ENCODE results near the gene CPM. TPM values are rescaled to one million over a fixed set of nuclear protein-coding genes. Genes with fewer than 3 reads are reported as not detected.

CPM gene
- polyA plus RNA-seq, 3 donors: 8.4 to 32.4 (median 26.2) TPM

- Histone ChIP-seq H3K27ac (ENCODE audit: low read depth in 1 of 2, low read length in 2 of 2) (peak overlapping the region in 1 of 2 donors; percentile 34), H3K79me2 (ENCODE audit: insufficient read depth, low read length) (peaks cover 95% of the 10 kb centered on the region), H3K27me3 (ENCODE audit: control insufficient read depth in 2 of 2, insufficient read depth in 2 of 2, low read length in 2 of 2) (no peaks in the 10 kb centered on the region), H3K4me1 (ENCODE audit: control insufficient read depth in 1 of 2, insufficient read depth in 2 of 2, low read length in 2 of 2) (peaks cover 0 to 4% of the 10 kb centered on the region in 2 donors), H3K4me3 (replicated peaks in 1 of 3; ENCODE audit: low read depth in 2 of 3, low read length in 3 of 3) (no peak overlapping the region), H3K4me2 (replicated peaks; ENCODE audit: extremely low read depth, low read length, poor library complexity, severe bottlenecking) (no peak overlapping the region), H3K36me3 (replicated peaks in 1 of 2; ENCODE audit: control insufficient read depth in 1 of 2, insufficient read depth in 2 of 2, low read length in 2 of 2) (peaks cover 78 to 84% of the 10 kb centered on the region in 2 donors), H3K9ac (ENCODE audit: insufficient read depth, low read length, poor library complexity, severe bottlenecking) (no peak overlapping the region), H3K9me3 (replicated peaks in 1 of 2; ENCODE audit: control insufficient read depth in 1 of 2, insufficient read depth in 1 of 2, low read length in 2 of 2) (no peaks in the 10 kb centered on the region), H4K20me1 (ENCODE audit: insufficient read depth, low read length) (peaks cover 92% of the 10 kb centered on the region), H2AFZ (ENCODE audit: insufficient read depth, low read depth, low read length, poor library complexity, severe bottlenecking) (no peak overlapping the region)
- peaks cover 20% of the 10 kb centered on the region for H3K4me1 Mint-ChIP-seq
- H3K36me3 Mint-ChIP-seq: peaks cover 53 to 82% of the 10 kb centered on the region in 2 donors
- no peaks in the 10 kb centered on the region for H3K27me3 Mint-ChIP-seq (ENCODE audit: low read depth in 3 of 3)
- intact Hi-C loops (cut with micrococcal nuclease): no loop called here
- WGBS (ENCODE audit: insufficient coverage): 100% methylated on average over 1 of the region's 3 CpGs
- H3K4me3 Mint-ChIP-seq: no peak overlapping the region
- TF ChIP-seq CTCF (IDR thresholded peaks at IDR 0.05): no peak
- peak overlapping the region in 2 of 7 donors; percentile 7 to 40 for H3K27ac Mint-ChIP-seq
- H3K9me3 Mint-ChIP-seq: peaks cover 0 to 2% (median 0%) of the 10 kb centered on the region in 7 donors
- DNase-seq: no peak
These were observed 118.3 kb downstream of the CPM start for GRCh38 chr12:68814490-68815231.

GRCh38 chr12:68813242-68813593 lies 119.8 kb downstream of the CPM start:
- H3K27ac ChIP-seq (ENCODE audit: low read depth in 1 of 2, low read length in 2 of 2): peak overlapping the region in 1 of 2 donors; percentile 45
- peaks cover 83% of the 10 kb centered on the region for H4K20me1 ChIP-seq (ENCODE audit: insufficient read depth, low read length)
- no peak overlapping the region for H3K4me2 ChIP-seq (replicated peaks; ENCODE audit: extremely low read depth, low read length, poor library complexity, severe bottlenecking)
- H3K36me3 ChIP-seq (replicated peaks in 1 of 2; ENCODE audit: control insufficient read depth in 1 of 2, insufficient read depth in 2 of 2, low read length in 2 of 2): peaks cover 72 to 75% of the 10 kb centered on the region in 2 donors
- intact Hi-C loops (cut with micrococcal nuclease): no loop called here
- peaks cover 6 to 14% of the 10 kb centered on the region in 2 donors for H3K4me1 ChIP-seq (ENCODE audit: control insufficient read depth in 1 of 2, insufficient read depth in 2 of 2, low read length in 2 of 2)
- H3K4me3 ChIP-seq (replicated peaks in 1 of 3; ENCODE audit: low read depth in 2 of 3, low read length in 3 of 3): no peak overlapping the region
- Mint-ChIP-seq H3K4me1 (peaks cover 27% of the 10 kb centered on the region), H3K9me3 (peaks cover 0 to 3% (median 0%) of the 10 kb centered on the region in 7 donors), H3K4me3 (no peak overlapping the region), H3K27ac (peak overlapping the region in 1 of 7 donors; percentile 1), H3K36me3 (peaks cover 47 to 75% of the 10 kb centered on the region in 2 donors), H3K27me3 (ENCODE audit: low read depth in 3 of 3) (no peaks in the 10 kb centered on the region)
- no peak overlapping the region for H2AFZ ChIP-seq (ENCODE audit: insufficient read depth, low read depth, low read length, poor library complexity, severe bottlenecking)
- no CpG with 5 or more reads among the region's 2 CpGs for WGBS (ENCODE audit: insufficient coverage)
- no peaks in the 10 kb centered on the region for H3K27me3 ChIP-seq (ENCODE audit: control insufficient read depth in 2 of 2, insufficient read depth in 2 of 2, low read length in 2 of 2)
- no peak overlapping the region for H3K9ac ChIP-seq (ENCODE audit: insufficient read depth, low read length, poor library complexity, severe bottlenecking)
- H3K9me3 ChIP-seq (replicated peaks in 1 of 2; ENCODE audit: control insufficient read depth in 1 of 2, insufficient read depth in 1 of 2, low read length in 2 of 2): no peaks in the 10 kb centered on the region
- no peak for TF ChIP-seq CTCF (IDR thresholded peaks at IDR 0.05)
- H3K79me2 ChIP-seq (ENCODE audit: insufficient read depth, low read length): peaks cover 98% of the 10 kb centered on the region
- no peak for DNase-seq
